GM12801 (cell line): ENCODE results near the gene NECTIN2.

Source experiments
- TF ChIP-seq, protein P1 (sequence below): IDR thresholded peaks from one replicate; pipeline ENCODE4 v1.5.1; 2011; ENCODE audit warnings: control low read depth; ENCODE audit not compliant: insufficient read length; ENCODE audit errors: extremely low read depth

NECTIN2 gene

DNA sequence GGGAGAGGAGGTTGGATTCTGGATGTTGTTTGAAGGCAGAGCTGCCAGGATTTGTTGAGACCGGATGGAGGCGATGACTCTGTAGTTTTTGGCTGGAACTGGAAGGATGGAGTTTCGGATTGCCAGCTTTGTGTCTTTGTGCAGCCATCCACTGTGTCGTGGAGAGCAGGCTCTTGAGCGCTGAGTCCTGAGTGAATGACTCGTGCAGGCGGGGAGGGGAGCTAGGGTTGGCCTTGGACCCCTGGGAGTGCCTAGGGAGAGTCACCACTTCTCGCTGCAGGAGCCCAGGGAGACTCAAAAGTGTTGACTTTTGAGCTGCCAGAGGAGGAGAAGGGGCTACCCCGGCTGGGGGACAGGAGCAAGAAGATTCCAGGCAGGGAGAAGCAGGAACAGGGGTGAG is 48.8 kb downstream of the NECTIN2 start:
- TF ChIP-seq, protein P1, sequence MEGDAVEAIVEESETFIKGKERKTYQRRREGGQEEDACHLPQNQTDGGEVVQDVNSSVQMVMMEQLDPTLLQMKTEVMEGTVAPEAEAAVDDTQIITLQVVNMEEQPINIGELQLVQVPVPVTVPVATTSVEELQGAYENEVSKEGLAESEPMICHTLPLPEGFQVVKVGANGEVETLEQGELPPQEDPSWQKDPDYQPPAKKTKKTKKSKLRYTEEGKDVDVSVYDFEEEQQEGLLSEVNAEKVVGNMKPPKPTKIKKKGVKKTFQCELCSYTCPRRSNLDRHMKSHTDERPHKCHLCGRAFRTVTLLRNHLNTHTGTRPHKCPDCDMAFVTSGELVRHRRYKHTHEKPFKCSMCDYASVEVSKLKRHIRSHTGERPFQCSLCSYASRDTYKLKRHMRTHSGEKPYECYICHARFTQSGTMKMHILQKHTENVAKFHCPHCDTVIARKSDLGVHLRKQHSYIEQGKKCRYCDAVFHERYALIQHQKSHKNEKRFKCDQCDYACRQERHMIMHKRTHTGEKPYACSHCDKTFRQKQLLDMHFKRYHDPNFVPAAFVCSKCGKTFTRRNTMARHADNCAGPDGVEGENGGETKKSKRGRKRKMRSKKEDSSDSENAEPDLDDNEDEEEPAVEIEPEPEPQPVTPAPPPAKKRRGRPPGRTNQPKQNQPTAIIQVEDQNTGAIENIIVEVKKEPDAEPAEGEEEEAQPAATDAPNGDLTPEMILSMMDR, result no peak

DNA sequence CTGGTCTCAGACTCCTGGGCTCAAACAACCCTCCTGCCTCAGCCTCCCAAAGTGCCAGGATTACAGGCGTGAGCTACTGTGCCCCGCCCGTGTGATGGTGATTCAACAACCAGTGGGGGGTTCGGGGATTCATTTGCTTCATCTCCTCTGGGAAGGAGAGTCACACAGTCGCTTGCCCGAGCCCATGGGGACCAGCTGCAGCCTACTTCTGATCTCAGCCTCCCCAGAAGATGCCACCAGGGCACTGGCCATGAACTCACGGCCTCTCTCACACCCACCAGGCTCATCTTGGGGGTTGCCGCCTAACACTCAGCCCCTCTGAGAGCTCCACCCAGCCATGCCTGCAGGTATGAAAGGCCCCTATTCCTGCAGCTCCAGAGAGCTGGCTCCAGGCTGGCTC is 51.7 kb downstream of the NECTIN2 start:
- TF ChIP-seq, protein P1, result no peak

DNA sequence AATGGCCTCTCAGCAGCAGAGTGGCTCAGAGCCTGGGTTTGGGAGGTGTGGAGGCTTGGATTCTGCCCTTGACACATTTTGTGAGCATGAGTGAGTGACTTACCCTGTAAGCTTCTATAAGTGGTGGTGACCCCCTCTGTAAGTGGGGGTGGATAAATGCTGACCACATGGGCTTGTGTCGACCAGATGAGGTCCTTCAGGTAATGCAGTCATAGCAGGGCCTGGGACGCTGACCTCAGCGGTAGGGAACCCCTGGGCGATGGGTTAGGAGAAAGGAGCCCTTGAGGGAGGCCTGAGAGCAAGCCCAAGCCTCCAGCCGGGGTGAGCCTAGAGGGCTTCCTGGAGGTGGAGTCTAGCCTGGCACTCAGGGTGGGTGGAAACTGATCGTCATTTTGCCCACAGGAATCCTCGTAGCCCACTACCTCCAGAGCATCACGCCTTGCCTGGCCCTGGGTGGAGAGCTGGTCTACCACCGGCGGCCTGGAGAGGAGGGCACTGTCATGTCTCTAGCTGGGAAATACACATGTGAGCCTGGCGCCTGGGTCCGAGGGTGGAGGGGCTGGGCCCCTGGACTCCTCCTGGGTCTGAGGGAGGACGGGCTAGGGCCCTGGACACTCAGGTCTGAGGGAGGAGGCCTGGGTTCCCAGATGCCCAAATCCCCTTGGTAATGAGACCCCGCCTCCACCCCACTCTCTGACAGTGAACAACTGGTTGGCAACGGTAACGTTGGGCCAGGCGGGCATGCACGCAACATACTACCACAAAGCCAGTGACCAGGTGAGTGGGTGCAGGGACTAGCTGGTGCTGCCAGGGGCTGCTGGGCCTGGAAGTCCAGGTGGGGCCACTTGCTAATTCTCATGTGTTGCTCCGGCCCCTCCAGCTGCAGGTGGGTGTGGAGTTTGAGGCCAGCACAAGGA is 54.5 kb downstream of the NECTIN2 start:
- TF ChIP-seq, protein P1, result no peak

DNA sequence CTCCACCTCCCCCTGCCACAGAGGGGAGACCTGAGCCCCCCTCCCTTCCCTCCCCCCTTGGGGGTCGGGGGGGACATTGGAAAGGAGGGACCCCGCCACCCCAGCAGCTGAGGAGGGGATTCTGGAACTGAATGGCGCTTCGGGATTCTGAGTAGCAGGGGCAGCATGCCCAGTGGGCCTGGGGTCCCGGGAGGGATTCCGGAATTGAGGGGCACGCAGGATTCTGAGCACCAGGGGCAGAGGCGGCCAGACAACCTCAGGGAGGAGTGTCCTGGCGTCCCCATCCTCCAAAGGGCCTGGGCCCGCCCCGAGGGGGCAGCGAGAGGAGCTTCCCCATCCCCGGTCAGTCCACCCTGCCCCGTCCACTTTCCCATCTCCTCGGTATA is 57.1 kb downstream of the NECTIN2 start:
- TF ChIP-seq, protein P1, result no peak

DNA sequence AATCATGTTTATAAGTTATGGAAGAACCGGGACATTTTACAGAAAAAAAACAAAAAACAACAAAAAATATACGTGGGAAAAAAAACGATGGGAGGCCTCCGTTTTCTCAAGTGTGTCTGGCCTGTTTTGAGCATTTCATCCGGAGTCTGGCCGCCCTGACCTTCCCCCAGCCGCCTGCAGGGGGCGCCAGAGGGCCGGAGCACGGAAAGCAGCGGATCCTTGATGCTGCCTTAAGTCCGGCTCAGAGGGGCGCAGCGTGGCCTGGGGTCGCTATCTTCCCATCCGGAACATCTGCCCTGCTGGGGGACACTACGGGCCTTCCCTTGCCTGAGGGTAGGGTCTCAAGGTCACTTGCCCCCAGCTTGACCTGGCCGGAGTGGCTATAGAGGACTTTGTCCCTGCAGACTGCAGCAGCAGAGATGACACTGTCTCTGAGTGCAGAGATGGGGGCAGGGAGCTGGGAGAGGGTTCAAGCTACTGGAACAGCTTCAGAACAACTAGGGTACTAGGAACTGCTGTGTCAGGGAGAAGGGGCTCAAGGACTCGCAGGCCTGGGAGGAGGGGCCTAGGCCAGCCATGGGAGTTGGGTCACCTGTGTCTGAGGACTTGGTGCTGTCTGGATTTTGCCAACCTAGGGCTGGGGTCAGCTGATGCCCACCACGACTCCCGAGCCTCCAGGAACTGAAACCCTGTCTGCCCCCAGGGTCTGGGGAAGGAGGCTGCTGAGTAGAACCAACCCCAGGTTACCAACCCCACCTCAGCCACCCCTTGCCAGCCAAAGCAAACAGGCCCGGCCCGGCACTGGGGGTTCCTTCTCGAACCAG is 57.7 kb downstream of the NECTIN2 start:
- TF ChIP-seq, protein P1, result no peak

DNA sequence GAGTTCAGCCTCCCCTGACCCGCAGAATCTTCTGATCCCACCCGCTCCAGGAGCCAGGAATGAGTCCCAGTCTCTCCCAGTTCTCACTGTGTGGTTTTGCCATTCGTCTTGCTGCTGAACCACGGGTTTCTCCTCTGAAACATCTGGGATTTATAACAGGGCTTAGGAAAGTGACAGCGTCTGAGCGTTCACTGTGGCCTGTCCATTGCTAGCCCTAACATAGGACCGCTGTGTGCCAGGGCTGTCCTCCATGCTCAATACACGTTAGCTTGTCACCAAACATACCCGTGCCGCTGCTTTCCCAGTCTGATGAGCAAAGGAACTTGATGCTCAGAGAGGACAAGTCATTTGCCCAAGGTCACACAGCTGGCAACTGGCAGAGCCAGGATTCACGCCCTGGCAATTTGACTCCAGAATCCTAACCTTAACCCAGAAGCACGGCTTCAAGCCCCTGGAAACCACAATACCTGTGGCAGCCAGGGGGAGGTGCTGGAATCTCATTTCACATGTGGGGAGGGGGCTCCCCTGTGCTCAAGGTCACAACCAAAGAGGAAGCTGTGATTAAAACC is 58.4 kb downstream of the NECTIN2 start:
- TF ChIP-seq, protein P1, result no peak
